Coronary artery (tissue), 2 donors: ENCODE results near the gene TSSK6.

Experiments used
- DNase-seq: peaks from one replicate; pipeline ENCODE4 v3.0.0-alpha.2; 2017; ENCODE audit warnings: low spot score
- H3K27ac ChIP-seq, 2 donors: fragments of 200-600 bp; sonication (generic); one replicate each; pipeline ENCODE4 v1.5.1; 2016 to 2019
- H3K4me3 ChIP-seq: fragments of 200-600 bp; sonication (generic); 2 replicates; pipeline ENCODE4 v1.5.1; 2016; ENCODE audit warnings: mild to moderate bottlenecking, moderate library complexity
- TF ChIP-seq, protein P1 (sequence below): fragments of 200-600 bp; sonication (generic); IDR thresholded peaks from one replicate; pipeline ENCODE4 v1.5.1; 2019; ENCODE audit warnings: antibody characterized with exemption

The TSSK6 gene

DNA sequence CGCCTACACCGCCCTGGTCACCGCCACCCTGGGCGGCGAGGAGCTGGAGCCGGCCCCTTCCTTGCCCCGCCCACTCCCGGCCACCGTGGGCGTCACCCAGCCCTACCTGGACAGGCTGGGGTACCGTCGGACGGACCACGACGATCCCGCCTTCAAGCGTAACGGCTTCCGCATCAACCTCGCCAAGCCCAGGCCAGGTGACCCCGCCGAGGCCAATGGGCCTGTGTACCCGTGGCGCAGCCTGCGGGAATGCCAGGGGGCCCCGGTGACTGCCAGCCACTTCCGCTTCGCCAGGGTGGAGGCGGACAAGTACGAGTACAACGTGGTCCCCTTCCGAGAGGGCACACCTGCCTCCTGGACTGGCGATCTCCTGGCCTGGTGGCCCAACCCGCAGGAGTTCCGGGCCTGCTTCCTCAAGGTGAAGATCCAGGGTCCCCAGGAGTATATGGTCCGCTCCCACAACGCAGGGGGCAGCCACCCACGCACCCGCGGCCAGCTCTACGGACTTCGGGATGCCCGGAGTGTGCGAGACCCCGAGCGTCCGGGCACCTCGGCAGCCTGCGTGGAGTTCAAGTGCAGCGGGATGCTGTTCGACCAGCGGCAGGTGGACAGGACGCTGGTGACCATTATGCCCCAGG lies 29.7 kb upstream of the TSSK6 start:
- Histone ChIP-seq H3K4me3 (no peak overlapping the region), H3K27ac (no peak overlapping the region)
- DNase-seq = no peak
- TF ChIP-seq, protein P1, sequence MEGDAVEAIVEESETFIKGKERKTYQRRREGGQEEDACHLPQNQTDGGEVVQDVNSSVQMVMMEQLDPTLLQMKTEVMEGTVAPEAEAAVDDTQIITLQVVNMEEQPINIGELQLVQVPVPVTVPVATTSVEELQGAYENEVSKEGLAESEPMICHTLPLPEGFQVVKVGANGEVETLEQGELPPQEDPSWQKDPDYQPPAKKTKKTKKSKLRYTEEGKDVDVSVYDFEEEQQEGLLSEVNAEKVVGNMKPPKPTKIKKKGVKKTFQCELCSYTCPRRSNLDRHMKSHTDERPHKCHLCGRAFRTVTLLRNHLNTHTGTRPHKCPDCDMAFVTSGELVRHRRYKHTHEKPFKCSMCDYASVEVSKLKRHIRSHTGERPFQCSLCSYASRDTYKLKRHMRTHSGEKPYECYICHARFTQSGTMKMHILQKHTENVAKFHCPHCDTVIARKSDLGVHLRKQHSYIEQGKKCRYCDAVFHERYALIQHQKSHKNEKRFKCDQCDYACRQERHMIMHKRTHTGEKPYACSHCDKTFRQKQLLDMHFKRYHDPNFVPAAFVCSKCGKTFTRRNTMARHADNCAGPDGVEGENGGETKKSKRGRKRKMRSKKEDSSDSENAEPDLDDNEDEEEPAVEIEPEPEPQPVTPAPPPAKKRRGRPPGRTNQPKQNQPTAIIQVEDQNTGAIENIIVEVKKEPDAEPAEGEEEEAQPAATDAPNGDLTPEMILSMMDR = no peak

- TF ChIP-seq, protein P1 = no peak
Measured at GRCh38 chr19:19544257-19544953, 29.1 kb upstream of the TSSK6 start.

DNA sequence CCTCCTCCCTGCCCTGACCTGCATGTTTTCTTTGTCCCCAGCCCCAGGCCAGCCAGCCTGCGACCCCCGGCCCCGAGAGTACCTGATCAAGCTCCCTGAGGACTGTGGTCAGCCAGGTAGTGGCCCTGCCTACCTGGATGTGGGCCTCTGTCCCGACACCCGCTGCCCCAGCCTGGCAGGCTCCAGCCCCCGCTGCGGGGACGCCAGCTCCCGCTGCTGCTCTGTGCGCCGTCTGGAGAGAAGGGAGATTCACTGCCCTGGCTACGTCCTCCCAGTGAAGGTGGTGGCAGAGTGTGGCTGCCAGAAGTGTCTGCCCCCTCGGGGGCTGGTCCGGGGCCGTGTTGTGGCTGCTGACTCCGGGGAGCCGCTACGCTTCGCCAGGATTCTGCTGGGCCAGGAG lies 28.3 kb upstream of the TSSK6 start:
- Histone ChIP-seq H3K4me3 (no peak overlapping the region), H3K27ac (no peak overlapping the region)
- DNase-seq = no peak
- TF ChIP-seq, protein P1 = no peak

More at GRCh38 chr19:19544257-19544953, 29.1 kb upstream of the TSSK6 start:
- Histone ChIP-seq H3K27ac (no peak overlapping the region), H3K4me3 (no peak overlapping the region)
- DNase-seq = no peak

- TF ChIP-seq, protein P1 = no peak
- Histone ChIP-seq H3K4me3 (no peak overlapping the region), H3K27ac (no peak overlapping the region)
- no peak for DNase-seq
Measured at GRCh38 chr19:19543101-19543500, 27.8 kb upstream of the TSSK6 start.

DNA sequence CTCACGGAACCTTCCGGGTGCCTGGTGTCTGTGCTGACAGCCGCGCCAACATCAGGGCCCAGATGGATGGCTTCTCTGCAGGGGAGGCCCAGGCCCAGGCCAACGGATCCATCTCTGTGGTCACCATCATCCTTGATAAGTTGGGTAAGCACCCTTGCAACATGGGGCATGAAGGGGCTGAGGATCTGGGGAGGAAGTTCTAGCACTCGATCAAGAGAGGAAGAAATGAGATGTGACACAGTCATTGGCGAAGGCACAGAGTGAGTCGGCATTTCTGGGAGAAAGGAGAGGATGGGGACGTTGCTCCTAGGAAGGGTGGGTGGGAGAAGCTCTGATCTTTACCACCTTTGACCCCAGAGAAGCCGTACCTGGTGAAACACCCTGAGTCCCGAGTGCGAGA lies 27.2 kb upstream of the TSSK6 start:
- no peak for DNase-seq
- Histone ChIP-seq H3K27ac (no peak overlapping the region), H3K4me3 (no peak overlapping the region)
- TF ChIP-seq, protein P1 = no peak

- Histone ChIP-seq H3K27ac (no peak overlapping the region), H3K4me3 (peak overlapping the region; percentile 57)
- DNase-seq = no peak
- TF ChIP-seq, protein P1 = no peak
Measured at GRCh38 chr19:19541616-19542015, 26.3 kb upstream of the TSSK6 start.
